ENCODE measurements around the gene RAB3IL1. TPM values are rescaled to one million over a fixed set of nuclear protein-coding genes. Genes with fewer than 3 reads are reported as not detected.
A peak's percentile ranks its signal among the peaks of the same experiment; 100 is the strongest.

RAB3IL1 gene
- total and polyA plus RNA-seq, 2 of the 13 experiments (the other 11 are each of a cell fraction or from before 2014, with no cell fraction given) = 1.2 to 2.0 TPM

DNA sequence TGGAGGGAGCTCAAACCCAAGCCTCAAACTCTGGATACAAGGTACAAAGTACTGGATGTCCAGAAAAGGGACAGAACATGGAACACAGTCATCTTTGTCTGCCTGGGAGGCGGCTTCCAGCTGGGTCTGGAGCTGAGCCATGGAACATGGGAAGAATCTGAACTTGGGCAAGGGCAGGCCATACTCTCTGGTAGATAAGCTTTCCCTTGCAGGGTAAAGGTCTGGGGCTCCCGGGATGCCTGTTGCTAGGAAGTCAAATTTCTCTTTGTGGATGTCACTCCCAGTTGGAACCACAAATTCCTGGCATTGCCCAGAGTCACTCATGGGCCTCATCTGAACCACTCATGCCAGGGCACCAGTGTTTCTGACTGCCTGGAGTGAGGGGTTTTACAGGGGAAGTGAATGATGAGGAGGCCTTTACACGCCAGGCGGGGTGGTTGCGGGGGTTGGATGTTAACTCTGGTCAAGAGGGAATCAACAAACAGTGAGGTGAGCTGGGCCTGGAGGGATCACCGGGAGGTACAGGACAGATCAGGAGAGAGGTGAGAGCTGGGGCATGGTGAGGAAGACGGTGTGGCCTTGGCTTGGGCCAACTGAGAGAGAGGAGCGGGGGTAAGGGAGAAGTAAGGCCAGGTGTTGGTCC, 44.3 kb upstream of the RAB3IL1 start (continued):
- TF ChIP-seq, protein P1, sequence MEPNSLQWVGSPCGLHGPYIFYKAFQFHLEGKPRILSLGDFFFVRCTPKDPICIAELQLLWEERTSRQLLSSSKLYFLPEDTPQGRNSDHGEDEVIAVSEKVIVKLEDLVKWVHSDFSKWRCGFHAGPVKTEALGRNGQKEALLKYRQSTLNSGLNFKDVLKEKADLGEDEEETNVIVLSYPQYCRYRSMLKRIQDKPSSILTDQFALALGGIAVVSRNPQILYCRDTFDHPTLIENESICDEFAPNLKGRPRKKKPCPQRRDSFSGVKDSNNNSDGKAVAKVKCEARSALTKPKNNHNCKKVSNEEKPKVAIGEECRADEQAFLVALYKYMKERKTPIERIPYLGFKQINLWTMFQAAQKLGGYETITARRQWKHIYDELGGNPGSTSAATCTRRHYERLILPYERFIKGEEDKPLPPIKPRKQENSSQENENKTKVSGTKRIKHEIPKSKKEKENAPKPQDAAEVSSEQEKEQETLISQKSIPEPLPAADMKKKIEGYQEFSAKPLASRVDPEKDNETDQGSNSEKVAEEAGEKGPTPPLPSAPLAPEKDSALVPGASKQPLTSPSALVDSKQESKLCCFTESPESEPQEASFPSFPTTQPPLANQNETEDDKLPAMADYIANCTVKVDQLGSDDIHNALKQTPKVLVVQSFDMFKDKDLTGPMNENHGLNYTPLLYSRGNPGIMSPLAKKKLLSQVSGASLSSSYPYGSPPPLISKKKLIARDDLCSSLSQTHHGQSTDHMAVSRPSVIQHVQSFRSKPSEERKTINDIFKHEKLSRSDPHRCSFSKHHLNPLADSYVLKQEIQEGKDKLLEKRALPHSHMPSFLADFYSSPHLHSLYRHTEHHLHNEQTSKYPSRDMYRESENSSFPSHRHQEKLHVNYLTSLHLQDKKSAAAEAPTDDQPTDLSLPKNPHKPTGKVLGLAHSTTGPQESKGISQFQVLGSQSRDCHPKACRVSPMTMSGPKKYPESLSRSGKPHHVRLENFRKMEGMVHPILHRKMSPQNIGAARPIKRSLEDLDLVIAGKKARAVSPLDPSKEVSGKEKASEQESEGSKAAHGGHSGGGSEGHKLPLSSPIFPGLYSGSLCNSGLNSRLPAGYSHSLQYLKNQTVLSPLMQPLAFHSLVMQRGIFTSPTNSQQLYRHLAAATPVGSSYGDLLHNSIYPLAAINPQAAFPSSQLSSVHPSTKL (CRISPR knock-in tag; IDR thresholded peaks at IDR 0.05) = peak; percentile 48; the same call in 1 of the 2 replicates
- 0 out of 2 replicates have a peak, but pooled peaks have one; percentile 13 for TF ChIP-seq CEBPB (IDR thresholded peaks at IDR 0.05; ENCODE audit: borderline replicate concordance, low read depth, low read length)
- TF ChIP-seq, protein P2, sequence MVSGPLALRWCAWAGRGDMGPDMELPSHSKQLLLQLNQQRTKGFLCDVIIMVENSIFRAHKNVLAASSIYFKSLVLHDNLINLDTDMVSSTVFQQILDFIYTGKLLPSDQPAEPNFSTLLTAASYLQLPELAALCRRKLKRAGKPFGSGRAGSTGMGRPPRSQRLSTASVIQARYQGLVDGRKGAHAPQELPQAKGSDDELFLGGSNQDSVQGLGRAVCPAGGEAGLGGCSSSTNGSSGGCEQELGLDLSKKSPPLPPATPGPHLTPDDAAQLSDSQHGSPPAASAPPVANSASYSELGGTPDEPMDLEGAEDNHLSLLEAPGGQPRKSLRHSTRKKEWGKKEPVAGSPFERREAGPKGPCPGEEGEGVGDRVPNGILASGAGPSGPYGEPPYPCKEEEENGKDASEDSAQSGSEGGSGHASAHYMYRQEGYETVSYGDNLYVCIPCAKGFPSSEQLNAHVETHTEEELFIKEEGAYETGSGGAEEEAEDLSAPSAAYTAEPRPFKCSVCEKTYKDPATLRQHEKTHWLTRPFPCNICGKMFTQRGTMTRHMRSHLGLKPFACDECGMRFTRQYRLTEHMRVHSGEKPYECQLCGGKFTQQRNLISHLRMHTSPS (CRISPR knock-in tag; IDR thresholded peaks at IDR 0.05; ENCODE audit: low read depth) = 0 out of 2 replicates have a peak, but pooled peaks have one; percentile 25
- TF ChIP-seq, protein P3, sequence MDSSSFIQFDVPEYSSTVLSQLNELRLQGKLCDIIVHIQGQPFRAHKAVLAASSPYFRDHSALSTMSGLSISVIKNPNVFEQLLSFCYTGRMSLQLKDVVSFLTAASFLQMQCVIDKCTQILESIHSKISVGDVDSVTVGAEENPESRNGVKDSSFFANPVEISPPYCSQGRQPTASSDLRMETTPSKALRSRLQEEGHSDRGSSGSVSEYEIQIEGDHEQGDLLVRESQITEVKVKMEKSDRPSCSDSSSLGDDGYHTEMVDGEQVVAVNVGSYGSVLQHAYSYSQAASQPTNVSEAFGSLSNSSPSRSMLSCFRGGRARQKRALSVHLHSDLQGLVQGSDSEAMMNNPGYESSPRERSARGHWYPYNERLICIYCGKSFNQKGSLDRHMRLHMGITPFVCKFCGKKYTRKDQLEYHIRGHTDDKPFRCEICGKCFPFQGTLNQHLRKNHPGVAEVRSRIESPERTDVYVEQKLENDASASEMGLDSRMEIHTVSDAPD (CRISPR knock-in tag; IDR thresholded peaks at IDR 0.05) = 0 out of 2 replicates have a peak, but pooled peaks have one; percentile 51
- peak; percentile 66 for TF ChIP-seq HNF4G (IDR thresholded peaks at IDR 0.05; ENCODE audit: borderline replicate concordance, low read depth, low read length)
- TF ChIP-seq HNF4G (CRISPR knock-in tag; IDR thresholded peaks at IDR 0.05; ENCODE audit: borderline replicate concordance, low read depth) = no peak
- 0 out of 2 replicates have a peak, but pooled peaks have one; percentile 37 for TF ChIP-seq SNAPC2 (CRISPR knock-in tag; IDR thresholded peaks at IDR 0.05)
- TF ChIP-seq PHF5A (CRISPR knock-in tag; IDR thresholded peaks at IDR 0.05; ENCODE audit: low read depth, unreplicated experiment) = no peak
- TF ChIP-seq, protein P4, sequence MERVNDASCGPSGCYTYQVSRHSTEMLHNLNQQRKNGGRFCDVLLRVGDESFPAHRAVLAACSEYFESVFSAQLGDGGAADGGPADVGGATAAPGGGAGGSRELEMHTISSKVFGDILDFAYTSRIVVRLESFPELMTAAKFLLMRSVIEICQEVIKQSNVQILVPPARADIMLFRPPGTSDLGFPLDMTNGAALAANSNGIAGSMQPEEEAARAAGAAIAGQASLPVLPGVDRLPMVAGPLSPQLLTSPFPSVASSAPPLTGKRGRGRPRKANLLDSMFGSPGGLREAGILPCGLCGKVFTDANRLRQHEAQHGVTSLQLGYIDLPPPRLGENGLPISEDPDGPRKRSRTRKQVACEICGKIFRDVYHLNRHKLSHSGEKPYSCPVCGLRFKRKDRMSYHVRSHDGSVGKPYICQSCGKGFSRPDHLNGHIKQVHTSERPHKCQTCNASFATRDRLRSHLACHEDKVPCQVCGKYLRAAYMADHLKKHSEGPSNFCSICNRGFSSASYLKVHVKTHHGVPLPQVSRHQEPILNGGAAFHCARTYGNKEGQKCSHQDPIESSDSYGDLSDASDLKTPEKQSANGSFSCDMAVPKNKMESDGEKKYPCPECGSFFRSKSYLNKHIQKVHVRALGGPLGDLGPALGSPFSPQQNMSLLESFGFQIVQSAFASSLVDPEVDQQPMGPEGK (CRISPR knock-in tag; IDR thresholded peaks at IDR 0.05) = peak; percentile 10; the same call in 1 of the 2 replicates
- peak; percentile 38; the same call in 1 of the 2 replicates for TF ChIP-seq HDAC2 (CRISPR knock-in tag; IDR thresholded peaks at IDR 0.05)
- peak; percentile 51; the same call in 1 of the 2 replicates for TF ChIP-seq NCOR1 (IDR thresholded peaks at IDR 0.05; ENCODE audit: borderline replicate concordance, low read length)
- peak; percentile 11; the same call in 1 of the 2 replicates for TF ChIP-seq SMC3 (IDR thresholded peaks at IDR 0.05; ENCODE audit: low read length)
- TF ChIP-seq, protein P5, sequence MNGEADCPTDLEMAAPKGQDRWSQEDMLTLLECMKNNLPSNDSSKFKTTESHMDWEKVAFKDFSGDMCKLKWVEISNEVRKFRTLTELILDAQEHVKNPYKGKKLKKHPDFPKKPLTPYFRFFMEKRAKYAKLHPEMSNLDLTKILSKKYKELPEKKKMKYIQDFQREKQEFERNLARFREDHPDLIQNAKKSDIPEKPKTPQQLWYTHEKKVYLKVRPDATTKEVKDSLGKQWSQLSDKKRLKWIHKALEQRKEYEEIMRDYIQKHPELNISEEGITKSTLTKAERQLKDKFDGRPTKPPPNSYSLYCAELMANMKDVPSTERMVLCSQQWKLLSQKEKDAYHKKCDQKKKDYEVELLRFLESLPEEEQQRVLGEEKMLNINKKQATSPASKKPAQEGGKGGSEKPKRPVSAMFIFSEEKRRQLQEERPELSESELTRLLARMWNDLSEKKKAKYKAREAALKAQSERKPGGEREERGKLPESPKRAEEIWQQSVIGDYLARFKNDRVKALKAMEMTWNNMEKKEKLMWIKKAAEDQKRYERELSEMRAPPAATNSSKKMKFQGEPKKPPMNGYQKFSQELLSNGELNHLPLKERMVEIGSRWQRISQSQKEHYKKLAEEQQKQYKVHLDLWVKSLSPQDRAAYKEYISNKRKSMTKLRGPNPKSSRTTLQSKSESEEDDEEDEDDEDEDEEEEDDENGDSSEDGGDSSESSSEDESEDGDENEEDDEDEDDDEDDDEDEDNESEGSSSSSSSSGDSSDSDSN (CRISPR knock-in tag; IDR thresholded peaks at IDR 0.05) = 0 out of 2 replicates have a peak, but pooled peaks have one; percentile 25
